Measurements from ENCODE around the gene HDAC5.

The HDAC5 gene

DNA sequence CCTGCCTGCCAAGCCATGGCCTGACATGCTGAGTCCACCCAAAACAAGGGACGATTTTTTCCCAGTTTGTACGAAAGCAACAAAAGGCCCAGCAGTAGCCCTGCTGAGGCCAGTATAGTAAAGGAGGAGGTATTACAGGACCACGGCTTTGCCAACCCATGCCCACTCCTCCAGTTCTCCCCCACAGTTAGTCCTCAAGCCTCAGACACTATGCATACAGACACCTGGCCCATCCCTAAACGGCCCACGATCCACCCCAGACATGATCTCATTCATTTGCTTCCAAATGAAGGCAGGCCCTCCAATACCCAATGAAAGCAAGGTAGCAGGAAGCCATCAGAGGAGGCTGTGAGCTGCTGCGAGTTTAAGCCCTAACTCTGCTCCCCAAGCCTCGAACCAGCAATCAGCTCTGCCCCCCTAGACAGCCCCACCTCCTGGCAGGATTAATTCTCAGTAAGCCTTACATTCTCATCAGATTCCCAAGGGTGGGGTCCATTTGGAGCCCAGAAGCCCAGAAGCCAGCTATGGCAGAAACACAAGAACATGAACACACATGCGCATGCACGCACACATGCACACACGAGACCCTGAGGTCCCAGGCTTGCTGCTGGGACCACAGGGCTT, 4.9 kb downstream of the HDAC5 start:
- H3K27ac ChIP-seq (ENCODE audit: low read depth, low read length, poor library complexity, severe bottlenecking) = no peak overlapping the region
- no peak overlapping the region for H3K4me2 ChIP-seq (ENCODE audit: low read length)

DNA sequence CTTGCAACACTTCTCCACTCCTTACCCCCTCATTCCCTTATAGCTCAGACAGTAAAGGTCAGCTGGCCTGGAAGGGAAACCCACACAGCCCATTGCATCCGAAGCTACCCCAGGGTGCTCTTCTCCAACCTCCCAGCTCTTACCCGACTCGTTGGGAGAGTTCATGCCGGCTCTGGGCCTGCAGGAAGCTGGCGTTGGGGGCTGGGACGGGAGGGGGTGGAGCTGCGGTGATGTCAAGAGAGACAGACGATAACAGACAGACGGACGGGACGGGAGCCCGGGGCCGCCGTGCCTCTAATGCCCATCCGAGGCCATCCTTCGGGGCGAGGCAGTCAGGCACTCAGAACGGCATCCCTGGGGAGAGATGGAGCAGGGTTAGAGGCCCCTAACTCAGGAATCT, 6.1 kb downstream of the HDAC5 start:
- TF ChIP-seq EZH2 (IDR thresholded peaks at IDR 0.05; ENCODE audit: borderline replicate concordance, low read length) = no peak
- no peak for TF ChIP-seq CTCF (IDR thresholded peaks at IDR 0.05; ENCODE audit: low read length)
- Histone ChIP-seq H2AFZ (ENCODE audit: low read length) (no peak overlapping the region), H3K4me3 (ENCODE audit: low read depth, low read length, poor library complexity, severe bottlenecking) (no peak overlapping the region), H3K27me3 (ENCODE audit: insufficient read depth, low read length) (no peaks in the 10 kb centered on the region), H3K27ac (ENCODE audit: low read depth, low read length, poor library complexity, severe bottlenecking) (no peak overlapping the region), H3K9me2 (ENCODE audit: low read depth, low read length) (no peaks in the 10 kb centered on the region), H3K36me3 (ENCODE audit: insufficient read depth, low read length) (no peaks in the 10 kb centered on the region), H3F3A (ENCODE audit: insufficient read depth, low read length) (no peaks in the 10 kb centered on the region), H3K9ac (ENCODE audit: low read length) (no peak overlapping the region), H3K4me2 (ENCODE audit: low read length) (no peak overlapping the region), H3K9me3 (ENCODE audit: low read length) (no peaks in the 10 kb centered on the region), H4K20me1 (ENCODE audit: insufficient read depth, low read length) (no peaks in the 10 kb centered on the region), H3K79me2 (ENCODE audit: insufficient read depth, low read length) (no peaks in the 10 kb centered on the region), H3K4me1 (ENCODE audit: insufficient read depth, low read length, severe bottlenecking) (peaks cover under 1% of the 10 kb centered on the region)

More for the DNA sequence above, 4.9 kb downstream of the HDAC5 start:
- H3F3A ChIP-seq (ENCODE audit: insufficient read depth, low read length) = no peaks in the 10 kb centered on the region
- H3K4me1 ChIP-seq (ENCODE audit: insufficient read depth, low read length, severe bottlenecking) = peaks cover 7% of the 10 kb centered on the region
- no peaks in the 10 kb centered on the region for H4K20me1 ChIP-seq (ENCODE audit: insufficient read depth, low read length)
- no peak overlapping the region for H3K4me3 ChIP-seq (ENCODE audit: low read depth, low read length, poor library complexity, severe bottlenecking)
- no peaks in the 10 kb centered on the region for H3K27me3 ChIP-seq (ENCODE audit: insufficient read depth, low read length)
- TF ChIP-seq CTCF (IDR thresholded peaks at IDR 0.05; ENCODE audit: low read length) (no peak), EZH2 (IDR thresholded peaks at IDR 0.05; ENCODE audit: borderline replicate concordance, low read length) (no peak)
- no peak overlapping the region for H3K9ac ChIP-seq (ENCODE audit: low read length)
- H3K9me3 ChIP-seq (ENCODE audit: low read length) = no peaks in the 10 kb centered on the region
- no peaks in the 10 kb centered on the region for H3K9me2 ChIP-seq (ENCODE audit: low read depth, low read length)
- H2AFZ ChIP-seq (ENCODE audit: low read length) = no peak overlapping the region
- no peaks in the 10 kb centered on the region for H3K36me3 ChIP-seq (ENCODE audit: insufficient read depth, low read length)
- no peaks in the 10 kb centered on the region for H3K79me2 ChIP-seq (ENCODE audit: insufficient read depth, low read length)

- Histone ChIP-seq H3K27ac (ENCODE audit: low read depth, low read length, poor library complexity, severe bottlenecking) (no peak overlapping the region), H3K4me2 (ENCODE audit: low read length) (no peak overlapping the region), H3K4me1 (ENCODE audit: insufficient read depth, low read length, severe bottlenecking) (peaks cover 11% of the 10 kb centered on the region), H3F3A (ENCODE audit: insufficient read depth, low read length) (no peaks in the 10 kb centered on the region), H2AFZ (ENCODE audit: low read length) (no peak overlapping the region), H3K4me3 (ENCODE audit: low read depth, low read length, poor library complexity, severe bottlenecking) (no peak overlapping the region), H3K9me2 (ENCODE audit: low read depth, low read length) (no peaks in the 10 kb centered on the region), H3K27me3 (ENCODE audit: insufficient read depth, low read length) (no peaks in the 10 kb centered on the region), H3K9me3 (ENCODE audit: low read length) (no peaks in the 10 kb centered on the region), H3K9ac (ENCODE audit: low read length) (no peak overlapping the region), H3K36me3 (ENCODE audit: insufficient read depth, low read length) (no peaks in the 10 kb centered on the region), H3K79me2 (ENCODE audit: insufficient read depth, low read length) (no peaks in the 10 kb centered on the region), H4K20me1 (ENCODE audit: insufficient read depth, low read length) (no peaks in the 10 kb centered on the region)
- TF ChIP-seq EZH2 (IDR thresholded peaks at IDR 0.05; ENCODE audit: borderline replicate concordance, low read length) (no peak), CTCF (IDR thresholded peaks at IDR 0.05; ENCODE audit: low read length) (peak; percentile 64; the same call in 1 of the 2 replicates)
Measured at GRCh38 chr17:44115585-44116415, 7.6 kb downstream of the HDAC5 start.

All from OCI-LY1 (cell line).